ENCODE results near the gene ZNF385B. TPM values are rescaled to one million over a fixed set of nuclear protein-coding genes. Genes with fewer than 3 reads are reported as not detected.

The ZNF385B gene
- total RNA-seq, 1 experiment from 2014 or later, result 2.2 TPM

DNA sequence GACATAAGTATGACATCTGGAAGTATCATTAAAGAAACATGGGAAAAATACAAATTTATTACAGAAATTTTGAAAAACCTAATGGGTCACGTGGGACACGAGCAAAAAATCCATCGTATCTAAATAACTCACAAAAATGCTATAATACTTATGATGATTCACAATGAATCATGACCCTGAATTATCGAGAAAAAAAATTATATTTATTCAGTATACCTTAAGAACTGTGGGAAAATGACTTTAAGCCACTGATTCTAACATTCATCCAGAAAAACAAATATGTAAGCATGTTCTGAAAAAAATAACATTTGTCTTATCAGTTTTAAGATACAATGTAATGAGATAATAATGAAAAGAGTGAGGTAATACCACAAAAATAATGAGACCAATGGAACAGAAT, 51.8 kb downstream of the ZNF385B start:
- H3K27me3 Mint-ChIP-seq (ENCODE audit: low read depth), result no peaks in the 10 kb centered on the region
- no peaks in the 10 kb centered on the region for H3K36me3 Mint-ChIP-seq
- ATAC-seq (no peak), DNase-seq (ENCODE audit: low spot score) (no peak)
- H3K27ac Mint-ChIP-seq, result no peak overlapping the region
- peaks cover 2% of the 10 kb centered on the region; the same call in 1 of the 2 replicates for H3K4me1 Mint-ChIP-seq
- H3K4me3 Mint-ChIP-seq, result no peak overlapping the region
- ChIA-PET CTCF (no interaction called here), POLR2A (no interaction called here)
- H3K9me3 Mint-ChIP-seq, result peaks cover 17% of the 10 kb centered on the region
- TF ChIP-seq, protein P1, sequence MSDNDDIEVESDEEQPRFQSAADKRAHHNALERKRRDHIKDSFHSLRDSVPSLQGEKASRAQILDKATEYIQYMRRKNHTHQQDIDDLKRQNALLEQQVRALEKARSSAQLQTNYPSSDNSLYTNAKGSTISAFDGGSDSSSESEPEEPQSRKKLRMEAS (CRISPR knock-in tag; IDR thresholded peaks at IDR 0.05), result no peak
- TF ChIP-seq, protein P2, sequence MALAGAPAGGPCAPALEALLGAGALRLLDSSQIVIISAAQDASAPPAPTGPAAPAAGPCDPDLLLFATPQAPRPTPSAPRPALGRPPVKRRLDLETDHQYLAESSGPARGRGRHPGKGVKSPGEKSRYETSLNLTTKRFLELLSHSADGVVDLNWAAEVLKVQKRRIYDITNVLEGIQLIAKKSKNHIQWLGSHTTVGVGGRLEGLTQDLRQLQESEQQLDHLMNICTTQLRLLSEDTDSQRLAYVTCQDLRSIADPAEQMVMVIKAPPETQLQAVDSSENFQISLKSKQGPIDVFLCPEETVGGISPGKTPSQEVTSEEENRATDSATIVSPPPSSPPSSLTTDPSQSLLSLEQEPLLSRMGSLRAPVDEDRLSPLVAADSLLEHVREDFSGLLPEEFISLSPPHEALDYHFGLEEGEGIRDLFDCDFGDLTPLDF (CRISPR knock-in tag; IDR thresholded peaks at IDR 0.05), result no peak
- TF ChIP-seq ZNF396 (CRISPR knock-in tag; IDR thresholded peaks at IDR 0.05; ENCODE audit: borderline replicate concordance) (no peak), NR3C1 (CRISPR knock-in tag; conservative IDR thresholded peaks at IDR 0.05; ENCODE audit: low read depth) (no peak), ZNF416 (CRISPR knock-in tag; IDR thresholded peaks at IDR 0.05) (no peak), ZNF219 (CRISPR knock-in tag; IDR thresholded peaks at IDR 0.05; ENCODE audit: borderline replicate concordance) (no peak), TEAD1 (CRISPR knock-in tag; IDR thresholded peaks at IDR 0.05) (no peak), FOXK1 (CRISPR knock-in tag; IDR thresholded peaks at IDR 0.05) (no peak)
- TF ChIP-seq, protein P3, sequence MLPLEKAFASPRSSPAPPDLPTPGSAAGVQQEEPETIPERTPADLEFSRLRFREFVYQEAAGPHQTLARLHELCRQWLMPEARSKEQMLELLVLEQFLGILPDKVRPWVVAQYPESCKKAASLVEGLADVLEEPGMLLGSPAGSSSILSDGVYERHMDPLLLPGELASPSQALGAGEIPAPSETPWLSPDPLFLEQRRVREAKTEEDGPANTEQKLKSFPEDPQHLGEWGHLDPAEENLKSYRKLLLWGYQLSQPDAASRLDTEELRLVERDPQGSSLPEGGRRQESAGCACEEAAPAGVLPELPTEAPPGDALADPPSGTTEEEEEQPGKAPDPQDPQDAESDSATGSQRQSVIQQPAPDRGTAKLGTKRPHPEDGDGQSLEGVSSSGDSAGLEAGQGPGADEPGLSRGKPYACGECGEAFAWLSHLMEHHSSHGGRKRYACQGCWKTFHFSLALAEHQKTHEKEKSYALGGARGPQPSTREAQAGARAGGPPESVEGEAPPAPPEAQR (CRISPR knock-in tag; IDR thresholded peaks at IDR 0.05), result no peak
- TF ChIP-seq, protein P4, sequence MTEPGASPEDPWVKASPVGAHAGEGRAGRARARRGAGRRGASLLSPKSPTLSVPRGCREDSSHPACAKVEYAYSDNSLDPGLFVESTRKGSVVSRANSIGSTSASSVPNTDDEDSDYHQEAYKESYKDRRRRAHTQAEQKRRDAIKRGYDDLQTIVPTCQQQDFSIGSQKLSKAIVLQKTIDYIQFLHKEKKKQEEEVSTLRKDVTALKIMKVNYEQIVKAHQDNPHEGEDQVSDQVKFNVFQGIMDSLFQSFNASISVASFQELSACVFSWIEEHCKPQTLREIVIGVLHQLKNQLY (CRISPR knock-in tag; IDR thresholded peaks at IDR 0.05), result no peak
- TF ChIP-seq, protein P5, sequence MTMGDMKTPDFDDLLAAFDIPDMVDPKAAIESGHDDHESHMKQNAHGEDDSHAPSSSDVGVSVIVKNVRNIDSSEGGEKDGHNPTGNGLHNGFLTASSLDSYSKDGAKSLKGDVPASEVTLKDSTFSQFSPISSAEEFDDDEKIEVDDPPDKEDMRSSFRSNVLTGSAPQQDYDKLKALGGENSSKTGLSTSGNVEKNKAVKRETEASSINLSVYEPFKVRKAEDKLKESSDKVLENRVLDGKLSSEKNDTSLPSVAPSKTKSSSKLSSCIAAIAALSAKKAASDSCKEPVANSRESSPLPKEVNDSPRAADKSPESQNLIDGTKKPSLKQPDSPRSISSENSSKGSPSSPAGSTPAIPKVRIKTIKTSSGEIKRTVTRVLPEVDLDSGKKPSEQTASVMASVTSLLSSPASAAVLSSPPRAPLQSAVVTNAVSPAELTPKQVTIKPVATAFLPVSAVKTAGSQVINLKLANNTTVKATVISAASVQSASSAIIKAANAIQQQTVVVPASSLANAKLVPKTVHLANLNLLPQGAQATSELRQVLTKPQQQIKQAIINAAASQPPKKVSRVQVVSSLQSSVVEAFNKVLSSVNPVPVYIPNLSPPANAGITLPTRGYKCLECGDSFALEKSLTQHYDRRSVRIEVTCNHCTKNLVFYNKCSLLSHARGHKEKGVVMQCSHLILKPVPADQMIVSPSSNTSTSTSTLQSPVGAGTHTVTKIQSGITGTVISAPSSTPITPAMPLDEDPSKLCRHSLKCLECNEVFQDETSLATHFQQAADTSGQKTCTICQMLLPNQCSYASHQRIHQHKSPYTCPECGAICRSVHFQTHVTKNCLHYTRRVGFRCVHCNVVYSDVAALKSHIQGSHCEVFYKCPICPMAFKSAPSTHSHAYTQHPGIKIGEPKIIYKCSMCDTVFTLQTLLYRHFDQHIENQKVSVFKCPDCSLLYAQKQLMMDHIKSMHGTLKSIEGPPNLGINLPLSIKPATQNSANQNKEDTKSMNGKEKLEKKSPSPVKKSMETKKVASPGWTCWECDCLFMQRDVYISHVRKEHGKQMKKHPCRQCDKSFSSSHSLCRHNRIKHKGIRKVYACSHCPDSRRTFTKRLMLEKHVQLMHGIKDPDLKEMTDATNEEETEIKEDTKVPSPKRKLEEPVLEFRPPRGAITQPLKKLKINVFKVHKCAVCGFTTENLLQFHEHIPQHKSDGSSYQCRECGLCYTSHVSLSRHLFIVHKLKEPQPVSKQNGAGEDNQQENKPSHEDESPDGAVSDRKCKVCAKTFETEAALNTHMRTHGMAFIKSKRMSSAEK (CRISPR knock-in tag; IDR thresholded peaks at IDR 0.05; ENCODE audit: borderline replicate concordance), result no peak
- TF ChIP-seq, protein P6, sequence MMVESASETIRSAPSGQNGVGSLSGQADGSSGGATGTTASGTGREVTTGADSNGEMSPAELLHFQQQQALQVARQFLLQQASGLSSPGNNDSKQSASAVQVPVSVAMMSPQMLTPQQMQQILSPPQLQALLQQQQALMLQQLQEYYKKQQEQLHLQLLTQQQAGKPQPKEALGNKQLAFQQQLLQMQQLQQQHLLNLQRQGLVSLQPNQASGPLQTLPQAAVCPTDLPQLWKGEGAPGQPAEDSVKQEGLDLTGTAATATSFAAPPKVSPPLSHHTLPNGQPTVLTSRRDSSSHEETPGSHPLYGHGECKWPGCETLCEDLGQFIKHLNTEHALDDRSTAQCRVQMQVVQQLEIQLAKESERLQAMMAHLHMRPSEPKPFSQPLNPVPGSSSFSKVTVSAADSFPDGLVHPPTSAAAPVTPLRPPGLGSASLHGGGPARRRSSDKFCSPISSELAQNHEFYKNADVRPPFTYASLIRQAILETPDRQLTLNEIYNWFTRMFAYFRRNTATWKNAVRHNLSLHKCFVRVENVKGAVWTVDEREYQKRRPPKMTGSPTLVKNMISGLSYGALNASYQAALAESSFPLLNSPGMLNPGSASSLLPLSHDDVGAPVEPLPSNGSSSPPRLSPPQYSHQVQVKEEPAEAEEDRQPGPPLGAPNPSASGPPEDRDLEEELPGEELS (CRISPR knock-in tag; IDR thresholded peaks at IDR 0.05), result no peak
- TF ChIP-seq, protein P7, sequence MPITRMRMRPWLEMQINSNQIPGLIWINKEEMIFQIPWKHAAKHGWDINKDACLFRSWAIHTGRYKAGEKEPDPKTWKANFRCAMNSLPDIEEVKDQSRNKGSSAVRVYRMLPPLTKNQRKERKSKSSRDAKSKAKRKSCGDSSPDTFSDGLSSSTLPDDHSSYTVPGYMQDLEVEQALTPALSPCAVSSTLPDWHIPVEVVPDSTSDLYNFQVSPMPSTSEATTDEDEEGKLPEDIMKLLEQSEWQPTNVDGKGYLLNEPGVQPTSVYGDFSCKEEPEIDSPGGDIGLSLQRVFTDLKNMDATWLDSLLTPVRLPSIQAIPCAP (CRISPR knock-in tag; IDR thresholded peaks at IDR 0.05), result no peak
- TF ChIP-seq, protein P8, sequence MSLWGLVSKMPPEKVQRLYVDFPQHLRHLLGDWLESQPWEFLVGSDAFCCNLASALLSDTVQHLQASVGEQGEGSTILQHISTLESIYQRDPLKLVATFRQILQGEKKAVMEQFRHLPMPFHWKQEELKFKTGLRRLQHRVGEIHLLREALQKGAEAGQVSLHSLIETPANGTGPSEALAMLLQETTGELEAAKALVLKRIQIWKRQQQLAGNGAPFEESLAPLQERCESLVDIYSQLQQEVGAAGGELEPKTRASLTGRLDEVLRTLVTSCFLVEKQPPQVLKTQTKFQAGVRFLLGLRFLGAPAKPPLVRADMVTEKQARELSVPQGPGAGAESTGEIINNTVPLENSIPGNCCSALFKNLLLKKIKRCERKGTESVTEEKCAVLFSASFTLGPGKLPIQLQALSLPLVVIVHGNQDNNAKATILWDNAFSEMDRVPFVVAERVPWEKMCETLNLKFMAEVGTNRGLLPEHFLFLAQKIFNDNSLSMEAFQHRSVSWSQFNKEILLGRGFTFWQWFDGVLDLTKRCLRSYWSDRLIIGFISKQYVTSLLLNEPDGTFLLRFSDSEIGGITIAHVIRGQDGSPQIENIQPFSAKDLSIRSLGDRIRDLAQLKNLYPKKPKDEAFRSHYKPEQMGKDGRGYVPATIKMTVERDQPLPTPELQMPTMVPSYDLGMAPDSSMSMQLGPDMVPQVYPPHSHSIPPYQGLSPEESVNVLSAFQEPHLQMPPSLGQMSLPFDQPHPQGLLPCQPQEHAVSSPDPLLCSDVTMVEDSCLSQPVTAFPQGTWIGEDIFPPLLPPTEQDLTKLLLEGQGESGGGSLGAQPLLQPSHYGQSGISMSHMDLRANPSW (CRISPR knock-in tag; conservative IDR thresholded peaks at IDR 0.05; ENCODE audit: low read depth), result no peak
